Activated CD8-positive, alpha-beta T cell treated with anti-CD3 and anti-CD28 coated beads for 36 hours (primary cell): ENCODE data around the gene DPYD. TPM values are rescaled to one million over a fixed set of nuclear protein-coding genes. Genes with fewer than 3 reads are reported as not detected.

Experiments used
- ATAC-seq: fragments of 200-7000 bp; cut with Tn5 transposase; one replicate; pipeline ENCODE4 v1.10.0; 2021; ENCODE audit warnings: mild to moderate bottlenecking, moderate library complexity
- CTCF ChIA-PET: fragments of 350-600 bp; sonication (Branson Sonifier 250); formaldehyde crosslinking; loops from one replicate; lab custom pipeline; 2021; ENCODE audit warnings: antibody characterized with exemption; lab: Charles Lee
- POLR2A ChIA-PET: fragments of 350-600 bp; sonication (Branson Sonifier 250); formaldehyde crosslinking; loops from one replicate; lab custom pipeline; 2021; ENCODE audit warnings: antibody characterized with exemption; lab: Charles Lee
- DNase-seq: peaks from one replicate; pipeline ENCODE4 v3.0.0-alpha.2; 2020
- H3K27ac Mint-ChIP-seq: one replicate; pipeline ENCODE4 v1.8.0; 2021; ENCODE audit warnings: mild to moderate bottlenecking, mixed read lengths
- H3K27me3 Mint-ChIP-seq: one replicate; pipeline ENCODE4 v1.8.0; 2021; ENCODE audit warnings: mixed read lengths
- H3K36me3 Mint-ChIP-seq: one replicate; pipeline ENCODE4 v1.8.0; 2021; ENCODE audit warnings: low read depth, mixed read lengths
- H3K4me1 Mint-ChIP-seq: one replicate; pipeline ENCODE4 v1.8.0; 2021; ENCODE audit warnings: low read depth, mixed read lengths
- H3K4me3 Mint-ChIP-seq: one replicate; pipeline ENCODE4 v1.8.0; 2021; ENCODE audit warnings: mild to moderate bottlenecking, moderate library complexity, mixed read lengths
- H3K9me3 Mint-ChIP-seq: one replicate; pipeline ENCODE4 v1.8.0; 2021; ENCODE audit warnings: mixed read lengths
- CTCF ChIP-seq: fragments of 200-600 bp; IDR thresholded peaks from one replicate; pipeline ENCODE4 v1.8.0; 2022; ENCODE audit warnings: antibody characterized with exemption, mild to moderate bottlenecking
- intact Hi-C: fragments of 100-400 bp; cut with micrococcal nuclease; formaldehyde crosslinking; loops from one replicate; pipeline ENCODE4 v1.10.0; 2022
- total RNA-seq, 2 experiments: library from RNA; stranded (reverse); gene quantifications; one replicate each; pipeline ENCODE4 v1.2.3, GENCODE V29; 2021

The DPYD gene
- total RNA-seq, 2 experiments from 2014 or later = 10.7 to 10.8 TPM

DNA sequence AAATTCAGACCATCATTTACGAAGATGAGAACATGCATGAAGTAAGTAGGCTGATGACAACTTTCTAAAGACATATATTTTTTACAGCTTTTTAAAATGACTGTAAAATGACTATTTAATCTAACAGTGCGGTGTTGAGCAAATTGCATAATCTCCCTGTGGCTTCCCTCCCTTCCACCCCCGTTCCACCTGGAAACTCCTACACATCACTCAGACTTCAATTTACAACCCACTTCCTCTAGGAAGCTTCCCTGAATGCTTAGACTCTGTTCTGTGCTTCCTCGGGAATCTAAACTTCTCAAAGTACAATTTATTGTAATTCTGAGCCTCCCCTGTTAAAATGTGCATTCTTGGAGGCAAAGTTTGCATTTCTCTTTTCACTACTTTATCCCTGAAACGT, 354.9 kb downstream of the DPYD start:
- TF ChIP-seq CTCF = no peak
- no peaks in the 10 kb centered on the region for H3K27me3 Mint-ChIP-seq
- ATAC-seq (no peak), DNase-seq (no peak)
- CTCF ChIA-PET = interaction anchor here (1.9 kb wide), 1 partner anchor 485 kb away, joined by 4 read pairs; no protein-coding TSS in a partner anchor
- no peaks in the 10 kb centered on the region for H3K4me1 Mint-ChIP-seq
- H3K36me3 Mint-ChIP-seq = peaks cover 9% of the 10 kb centered on the region
- intact Hi-C loops = no loop called here
- POLR2A ChIA-PET = no interaction called here
- no peak overlapping the region for H3K27ac Mint-ChIP-seq
- no peaks in the 10 kb centered on the region for H3K9me3 Mint-ChIP-seq
- no peak overlapping the region for H3K4me3 Mint-ChIP-seq

- TF ChIP-seq CTCF = no peak
- no peak for ATAC-seq
- intact Hi-C loops = no loop called here
- H3K27ac Mint-ChIP-seq = no peak overlapping the region
- H3K4me3 Mint-ChIP-seq = no peak overlapping the region
- no peak for DNase-seq
- no peaks in the 10 kb centered on the region for H3K4me1 Mint-ChIP-seq
- ChIA-PET CTCF (no interaction called here), POLR2A (no interaction called here)
- no peaks in the 10 kb centered on the region for H3K27me3 Mint-ChIP-seq
- H3K36me3 Mint-ChIP-seq = peaks cover 13% of the 10 kb centered on the region
- H3K9me3 Mint-ChIP-seq = no peaks in the 10 kb centered on the region
Measured at GRCh38 chr1:97563926-97564325, 356.9 kb downstream of the DPYD start.

GRCh38 chr1:97562081-97562480, 358.8 kb downstream of the DPYD start:
- no peaks in the 10 kb centered on the region for H3K4me1 Mint-ChIP-seq
- ATAC-seq (no peak), DNase-seq (no peak)
- CTCF ChIA-PET = no interaction called here
- peaks cover 4% of the 10 kb centered on the region for H3K9me3 Mint-ChIP-seq
- intact Hi-C loops = no loop called here
- H3K27ac Mint-ChIP-seq = no peak overlapping the region
- TF ChIP-seq CTCF = no peak
- H3K4me3 Mint-ChIP-seq = no peak overlapping the region
- H3K36me3 Mint-ChIP-seq = peaks cover 22% of the 10 kb centered on the region
- no peaks in the 10 kb centered on the region for H3K27me3 Mint-ChIP-seq
- POLR2A ChIA-PET = no interaction called here

- DNase-seq = no peak
- ATAC-seq = no peak
- H3K27me3 Mint-ChIP-seq = no peaks in the 10 kb centered on the region
- H3K4me1 Mint-ChIP-seq = no peaks in the 10 kb centered on the region
- no peak for TF ChIP-seq CTCF
- peaks cover 22% of the 10 kb centered on the region for H3K36me3 Mint-ChIP-seq
- ChIA-PET POLR2A (no interaction called here), CTCF (no interaction called here)
- peaks cover 4% of the 10 kb centered on the region for H3K9me3 Mint-ChIP-seq
- intact Hi-C loops = no loop called here
- H3K27ac Mint-ChIP-seq = no peak overlapping the region
- no peak overlapping the region for H3K4me3 Mint-ChIP-seq
Measured at GRCh38 chr1:97560714-97561113, 360.1 kb downstream of the DPYD start.

DNA sequence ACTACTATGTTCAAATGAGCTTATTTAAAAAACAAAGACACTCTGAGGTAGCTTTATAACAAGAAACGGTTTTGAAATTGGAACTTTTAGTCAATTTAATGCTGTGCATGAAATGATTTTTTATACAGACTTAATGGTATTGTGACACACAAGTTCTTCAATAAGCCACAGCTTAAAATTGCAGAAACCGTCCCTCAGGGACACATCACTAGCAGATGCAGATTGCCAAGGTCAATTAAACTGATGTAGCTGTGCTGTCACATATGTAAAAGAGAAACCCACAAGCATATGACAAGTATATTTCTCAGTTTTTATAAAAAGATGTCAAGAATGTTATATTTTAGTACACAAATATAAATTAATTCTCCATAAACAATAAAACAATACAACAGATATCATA, 366.9 kb downstream of the DPYD start:
- ChIA-PET POLR2A (no interaction called here), CTCF (no interaction called here)
- Mint-ChIP-seq H3K4me1 (no peaks in the 10 kb centered on the region), H3K27me3 (no peaks in the 10 kb centered on the region), H3K9me3 (peaks cover 4% of the 10 kb centered on the region), H3K4me3 (no peak overlapping the region), H3K36me3 (peaks cover 13% of the 10 kb centered on the region), H3K27ac (no peak overlapping the region)
- no peak for TF ChIP-seq CTCF
- no peak for DNase-seq
- intact Hi-C loops = no loop called here
- no peak for ATAC-seq
